B cell (primary cell): ENCODE data around the gene AGAP1.

ENCODE experiments used
- CTCF ChIP-seq: fragments of 200-600 bp; IDR thresholded peaks from one replicate; pipeline ENCODE4 v1.8.0; 2022; ENCODE audit warnings: antibody characterized with exemption, mild to moderate bottlenecking
- EZH2 ChIP-seq: IDR thresholded peaks from 2 replicates; pipeline ENCODE4 v1.6.1; 2012; ENCODE audit warnings: borderline replicate concordance, low read depth, mild to moderate bottlenecking, moderate library complexity, low read length; ENCODE audit not compliant: insufficient read depth, poor library complexity, severe bottlenecking

- TF ChIP-seq CTCF (no peak), EZH2 (no peak)
Measured at GRCh38 chr2:235851828-235852525, 358.1 kb downstream of the AGAP1 start.
